H9 (cell line): ENCODE data around the gene GNAI2. TPM values are rescaled to one million over a fixed set of nuclear protein-coding genes. Genes with fewer than 3 reads are reported as not detected.
"Not testable (repeated sequence)": the region's sequence is repeated elsewhere in the genome, so short reads cannot be mapped to it uniquely, and the experiment has no call there.

ENCODE experiments used
- DNase-seq: peaks from one replicate; pipeline ENCODE4 v3.0.0-alpha.2; 2017
- H2AFZ ChIP-seq: one replicate; pipeline ENCODE4 v1.6.1; 2013; ENCODE audit warnings: mild to moderate bottlenecking, low read length, control low read depth, moderate library complexity
- H2AK5ac ChIP-seq: 2 replicates; pipeline ENCODE4 v1.6.1; 2013; ENCODE audit warnings: low read length, control low read depth, mixed read lengths; ENCODE audit not compliant: insufficient read length
- H2BK120ac ChIP-seq: one replicate; pipeline ENCODE4 v1.6.1; 2013; ENCODE audit warnings: low read depth, mild to moderate bottlenecking, low read length, control low read depth, inconsistent platforms; ENCODE audit not compliant: poor library complexity, severe bottlenecking
- H2BK12ac ChIP-seq: 2 replicates; pipeline ENCODE4 v1.6.1; 2013; ENCODE audit warnings: low read length, control low read depth, mixed read lengths, low read depth; ENCODE audit not compliant: insufficient read length
- H2BK15ac ChIP-seq: 2 replicates; pipeline ENCODE4 v1.6.1; 2013; ENCODE audit warnings: low read depth, low read length, control low read depth
- H2BK20ac ChIP-seq: one replicate; pipeline ENCODE4 v1.6.1; 2013; ENCODE audit warnings: low read depth, mild to moderate bottlenecking, low read length, control low read depth, inconsistent platforms; ENCODE audit not compliant: poor library complexity, severe bottlenecking
- H2BK5ac ChIP-seq: 2 replicates; pipeline ENCODE4 v1.6.1; 2013; ENCODE audit warnings: low read length, control low read depth, mixed read lengths; ENCODE audit not compliant: insufficient read length
- H3K14ac ChIP-seq: 2 replicates; pipeline ENCODE4 v1.6.1; 2013; ENCODE audit warnings: low read length, control low read depth; ENCODE audit not compliant: insufficient read depth
- H3K18ac ChIP-seq: 2 replicates; pipeline ENCODE4 v1.6.1; 2013; ENCODE audit warnings: low read depth, mild to moderate bottlenecking, mixed read lengths, low read length, control low read depth; ENCODE audit not compliant: insufficient read length
- H3K23ac ChIP-seq: 2 replicates; pipeline ENCODE4 v1.6.1; 2013; ENCODE audit warnings: low read length, control low read depth, mixed read lengths, low read depth; ENCODE audit not compliant: insufficient read length
- H3K23me2 ChIP-seq: 2 replicates; pipeline ENCODE4 v1.6.1; 2013; ENCODE audit warnings: low read depth, mild to moderate bottlenecking, mixed read lengths, low read length, control low read depth; ENCODE audit not compliant: insufficient read length, poor library complexity, severe bottlenecking
- H3K27ac ChIP-seq: 2 replicates; pipeline ENCODE4 v1.5.1; 2013; ENCODE audit warnings: low read length, control low read depth, mixed read lengths, low read depth; ENCODE audit not compliant: insufficient read length
- H3K27me3 ChIP-seq: 2 replicates; pipeline ENCODE4 v1.6.1; 2013; ENCODE audit warnings: low read length, control low read depth, inconsistent platforms; ENCODE audit not compliant: insufficient read depth
- H3K4ac ChIP-seq: 2 replicates; pipeline ENCODE4 v1.6.1; 2013; ENCODE audit warnings: low read depth, mild to moderate bottlenecking, control low read depth, inconsistent platforms, low read length, moderate library complexity
- H3K4me1 ChIP-seq: 2 replicates; pipeline ENCODE4 v1.6.1; 2013; ENCODE audit warnings: low read length, control low read depth, inconsistent platforms; ENCODE audit not compliant: insufficient read depth
- H3K4me2 ChIP-seq: 2 replicates; pipeline ENCODE4 v1.6.1; 2013; ENCODE audit warnings: low read length, control low read depth, mixed read lengths; ENCODE audit not compliant: insufficient read length, insufficient read depth
- H3K56ac ChIP-seq: 2 replicates; pipeline ENCODE4 v1.6.1; 2013; ENCODE audit warnings: low read depth, mild to moderate bottlenecking, mixed read lengths, low read length, control low read depth; ENCODE audit not compliant: insufficient read length
- H3K79me1 ChIP-seq: 2 replicates; pipeline ENCODE4 v1.6.1; 2013; ENCODE audit warnings: low read depth, mild to moderate bottlenecking, moderate library complexity, low read length, control low read depth, inconsistent platforms; ENCODE audit not compliant: insufficient read depth, poor library complexity, severe bottlenecking
- H3K79me2 ChIP-seq: 2 replicates; pipeline ENCODE4 v1.6.1; 2013; ENCODE audit warnings: low read length, control low read depth, inconsistent platforms; ENCODE audit not compliant: insufficient read depth
- H3K9ac ChIP-seq: 2 replicates; pipeline ENCODE4 v1.6.1; 2013; ENCODE audit warnings: low read length, control low read depth, mixed read lengths; ENCODE audit not compliant: insufficient read length; ENCODE audit errors: extremely low read depth
- H3K9me3 ChIP-seq: one replicate; pipeline ENCODE4 v1.6.1; 2013; ENCODE audit warnings: low read depth, low read length, inconsistent platforms; ENCODE audit not compliant: control insufficient read depth
- H3T11ph ChIP-seq: one replicate; pipeline ENCODE4 v1.6.1; 2013; ENCODE audit warnings: mild to moderate bottlenecking, low read length, control low read depth, inconsistent platforms
- H4K20me1 ChIP-seq: one replicate; pipeline ENCODE4 v1.6.1; 2013; ENCODE audit not compliant: control insufficient read depth, insufficient read length, insufficient read depth
- H4K5ac ChIP-seq: 2 replicates; pipeline ENCODE4 v1.6.1; 2013; ENCODE audit warnings: low read depth, mild to moderate bottlenecking, mixed read lengths, low read length, control low read depth; ENCODE audit not compliant: insufficient read length
- H4K8ac ChIP-seq: replicated peaks from 2 replicates; pipeline ENCODE4 v1.6.1; 2013; ENCODE audit warnings: low read length, control low read depth, mixed read lengths, low read depth; ENCODE audit not compliant: insufficient read length
- H4K91ac ChIP-seq: 2 replicates; pipeline ENCODE4 v1.6.1; 2013; ENCODE audit warnings: low read depth, mild to moderate bottlenecking, moderate library complexity, mixed read lengths, low read length, control low read depth; ENCODE audit not compliant: insufficient read length
- H3K27ac Mint-ChIP-seq, 3 experiments: 2 replicates in 2 of 3; 3 replicates in 1 of 3; pipeline ENCODE4 v1.8.0; 2020 to 2021; ENCODE audit warnings: mixed read lengths in 3 of 3, mild to moderate bottlenecking in 1 of 3, moderate library complexity in 1 of 3
- H3K27me3 Mint-ChIP-seq: 2 replicates; pipeline ENCODE4 v1.8.0; 2021; ENCODE audit warnings: low read depth, mild to moderate bottlenecking, moderate library complexity, mixed read lengths
- H3K36me3 Mint-ChIP-seq, 3 experiments: 2 replicates in 2 of 3; 3 replicates in 1 of 3; pipeline ENCODE4 v1.8.0; 2020 to 2021; ENCODE audit warnings: low read depth in 3 of 3, mixed read lengths in 3 of 3; ENCODE audit not compliant: insufficient read depth in 1 of 3
- H3K4me1 Mint-ChIP-seq, 2 experiments: 2 replicates each; pipeline ENCODE4 v1.8.0; 2020; ENCODE audit warnings: mixed read lengths in 2 of 2
- H3K4me3 Mint-ChIP-seq, 2 experiments: 2 replicates in 1 of 2; 3 replicates in 1 of 2; pipeline ENCODE4 v1.8.0; 2020 to 2021; ENCODE audit warnings: mild to moderate bottlenecking in 2 of 2, mixed read lengths in 2 of 2, moderate library complexity in 1 of 2
- H3K9me3 Mint-ChIP-seq, 2 experiments: 2 replicates in 1 of 2; 3 replicates in 1 of 2; pipeline ENCODE4 v1.8.0; 2020; ENCODE audit warnings: mild to moderate bottlenecking in 2 of 2, mixed read lengths in 2 of 2, moderate library complexity in 1 of 2
- WGBS: extraction: QIAGEN DNeasy Blood & Tissue Kit; methylation state at CpG from one replicate; pipeline ENCODE4 v1.1.7; 2013; ENCODE audit warnings: missing lambda C conversion rate, low lambda C conversion rate, mixed read lengths; ENCODE audit not compliant: insufficient read length; ENCODE audit errors: extremely low coverage; 5-methylcytosine and 5-hydroxymethylcytosine counted together
- total RNA-seq: library from RNA; stranded (reverse); gene quantifications from 2 replicates; pipeline ENCODE4 v1.2.1, GENCODE V29; 2021
- TF ChIP-seq, protein P1 (sequence below): fragments of 200-600 bp; sonication (generic); conservative IDR thresholded peaks from 3 replicates; pipeline ENCODE4 v1.8.0; 2021; ENCODE audit warnings: antibody characterized with exemption, mild to moderate bottlenecking

GNAI2 gene
- total RNA-seq, 1 experiment from 2014 or later = 218 TPM

DNA sequence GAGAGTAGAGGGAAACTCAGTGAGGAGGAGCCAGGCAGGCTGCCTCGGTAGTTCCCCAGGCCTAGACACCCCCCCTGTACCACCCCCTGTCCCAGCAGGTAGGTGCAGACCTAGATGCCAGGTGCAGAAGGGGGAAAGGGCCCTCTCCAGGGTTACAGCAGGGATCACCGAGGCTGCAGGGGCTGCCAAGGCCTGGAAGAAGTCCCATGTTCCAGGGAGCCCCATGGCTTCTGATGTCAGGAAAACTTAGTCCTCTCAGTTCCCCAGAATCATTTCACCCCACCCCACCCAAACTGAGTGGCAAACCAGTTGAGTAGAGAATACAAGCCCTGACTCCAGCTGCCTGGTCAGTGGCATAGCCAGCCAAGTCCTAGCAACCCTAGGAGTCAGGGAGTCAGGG is 25.5 kb downstream of the GNAI2 start:
- Histone ChIP-seq H3K9me3 (no peaks in the 10 kb centered on the region), H2AFZ (no peak overlapping the region), H2BK12ac (no peak overlapping the region), H3K79me1 (no peaks in the 10 kb centered on the region), H4K91ac (no peak overlapping the region), H2BK120ac (no peak overlapping the region), H3K23ac (no peak overlapping the region), H3K4me1 (peaks cover 3% of the 10 kb centered on the region; the same call in 1 of the 2 replicates), H4K8ac (no peak overlapping the region), H4K5ac (no peak overlapping the region), H3K18ac (no peak overlapping the region), H4K20me1 (no peaks in the 10 kb centered on the region), H3K14ac (no peak overlapping the region), H2BK15ac (no peak overlapping the region), H3K79me2 (no peaks in the 10 kb centered on the region), H2AK5ac (no peak overlapping the region), H3T11ph (no peak overlapping the region), H3K27ac (no peak overlapping the region), H3K23me2 (no peaks in the 10 kb centered on the region), H3K4me2 (no peak overlapping the region), H3K4ac (no peak overlapping the region), H3K27me3 (no peaks in the 10 kb centered on the region), H3K9ac (no peak overlapping the region), H2BK20ac (no peak overlapping the region), H3K56ac (no peak overlapping the region), H2BK5ac (no peak overlapping the region)
- Mint-ChIP-seq H3K9me3 (no peaks in the 10 kb centered on the region), H3K27ac (peak overlapping the region in 2 of 3 experiments; percentile 73 to 93; a peak in 5 of 7 replicates), H3K27me3 (peaks cover 1% of the 10 kb centered on the region; the same call in 1 of the 2 replicates), H3K4me3 (no peak overlapping the region; a peak in 1 of 5 replicates), H3K36me3 (peaks cover 12 to 24% (median 24%) of the 10 kb centered on the region in 3 experiments; a peak in 6 of 7 replicates), H3K4me1 (peaks cover 33 to 62% of the 10 kb centered on the region in 2 experiments)
- WGBS = no CpG with 5 or more reads among the region's 2 CpGs
- no peak for DNase-seq
- TF ChIP-seq, protein P1, sequence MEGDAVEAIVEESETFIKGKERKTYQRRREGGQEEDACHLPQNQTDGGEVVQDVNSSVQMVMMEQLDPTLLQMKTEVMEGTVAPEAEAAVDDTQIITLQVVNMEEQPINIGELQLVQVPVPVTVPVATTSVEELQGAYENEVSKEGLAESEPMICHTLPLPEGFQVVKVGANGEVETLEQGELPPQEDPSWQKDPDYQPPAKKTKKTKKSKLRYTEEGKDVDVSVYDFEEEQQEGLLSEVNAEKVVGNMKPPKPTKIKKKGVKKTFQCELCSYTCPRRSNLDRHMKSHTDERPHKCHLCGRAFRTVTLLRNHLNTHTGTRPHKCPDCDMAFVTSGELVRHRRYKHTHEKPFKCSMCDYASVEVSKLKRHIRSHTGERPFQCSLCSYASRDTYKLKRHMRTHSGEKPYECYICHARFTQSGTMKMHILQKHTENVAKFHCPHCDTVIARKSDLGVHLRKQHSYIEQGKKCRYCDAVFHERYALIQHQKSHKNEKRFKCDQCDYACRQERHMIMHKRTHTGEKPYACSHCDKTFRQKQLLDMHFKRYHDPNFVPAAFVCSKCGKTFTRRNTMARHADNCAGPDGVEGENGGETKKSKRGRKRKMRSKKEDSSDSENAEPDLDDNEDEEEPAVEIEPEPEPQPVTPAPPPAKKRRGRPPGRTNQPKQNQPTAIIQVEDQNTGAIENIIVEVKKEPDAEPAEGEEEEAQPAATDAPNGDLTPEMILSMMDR = no peak

DNA sequence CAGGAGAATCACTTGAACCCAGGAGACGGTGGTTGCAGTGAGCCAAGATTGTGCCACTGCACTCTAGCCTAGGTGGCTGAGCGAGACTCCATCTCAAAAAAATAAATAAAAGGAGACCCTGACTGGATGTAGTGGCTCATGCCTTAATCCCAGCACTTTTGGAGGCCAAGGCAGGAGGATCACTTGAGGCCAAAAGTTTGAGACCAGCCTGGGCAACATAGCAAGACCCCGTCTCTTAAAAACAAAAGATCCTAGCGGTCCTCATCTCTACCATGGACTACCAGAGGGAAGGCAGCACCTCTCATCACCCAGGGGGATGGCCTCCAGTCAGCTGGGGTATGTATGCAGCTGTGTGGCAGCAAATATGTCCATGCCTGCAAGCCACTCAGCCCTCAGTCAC is 26.2 kb downstream of the GNAI2 start:
- H3K79me1 ChIP-seq, H3K79me2 ChIP-seq, H2AFZ ChIP-seq, H3K4me2 ChIP-seq, H2AK5ac ChIP-seq, H3K4me3 Mint-ChIP-seq, H3K27ac ChIP-seq, H3K56ac ChIP-seq, H2BK120ac ChIP-seq, H3K27me3 ChIP-seq, H4K5ac ChIP-seq, H3K23me2 ChIP-seq, H3K14ac ChIP-seq, H2BK12ac ChIP-seq, H3K9me3 Mint-ChIP-seq, H2BK15ac ChIP-seq, H3T11ph ChIP-seq, H3K4ac ChIP-seq, H2BK20ac ChIP-seq, DNase-seq, H4K91ac ChIP-seq, H4K20me1 ChIP-seq, H3K18ac ChIP-seq, H3K27ac Mint-ChIP-seq, H3K4me1 ChIP-seq, H3K27me3 Mint-ChIP-seq, H3K23ac ChIP-seq, H4K8ac ChIP-seq, H3K9me3 ChIP-seq, H2BK5ac ChIP-seq, H3K9ac ChIP-seq: not testable (repeated sequence)
- no CpG with 5 or more reads among the region's 4 CpGs for WGBS
- Mint-ChIP-seq H3K4me1 (peaks cover 38 to 69% of the 10 kb centered on the region in 2 experiments), H3K36me3 (peaks cover 7 to 19% (median 17%) of the 10 kb centered on the region in 3 experiments; a peak in 6 of 7 replicates)
